ENCODE measurements around the gene RSAD1. TPM values are rescaled to one million over a fixed set of nuclear protein-coding genes. Genes with fewer than 3 reads are reported as not detected.

The RSAD1 gene
- total and polyA plus RNA-seq, 4 donors, result 10.8 to 22.7 (median 18.6) TPM

DNA sequence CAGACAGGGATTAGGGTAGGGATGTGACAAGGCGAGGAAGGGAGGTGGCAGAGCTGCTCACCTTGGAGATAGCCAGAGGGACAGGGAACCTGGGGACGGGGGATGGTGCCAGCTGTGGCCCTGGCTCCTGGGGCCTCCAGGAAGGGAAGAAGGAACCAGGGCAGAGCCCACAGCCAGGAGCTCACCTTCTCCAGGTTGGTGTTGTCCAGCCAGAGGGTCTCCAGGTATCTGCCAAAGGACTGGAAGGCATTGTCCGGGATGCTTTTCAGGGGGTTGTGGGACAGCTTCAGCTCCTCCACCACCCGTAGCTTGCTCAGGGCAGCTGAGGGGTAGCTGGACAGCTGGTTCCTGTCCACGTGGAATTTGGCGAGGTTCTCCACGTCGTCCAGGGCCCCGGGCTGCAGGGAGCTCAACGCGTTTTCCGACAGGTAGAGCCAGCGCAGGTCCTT lies 10.8 kb upstream of the RSAD1 start:
- Histone ChIP-seq H3K27ac (ENCODE audit: low read depth in 1 of 2, low read length in 2 of 2) (no peak overlapping the region), H3K36me3 (ENCODE audit: control insufficient read depth in 4 of 4, insufficient read depth in 3 of 4, low read depth in 1 of 4, low read length in 3 of 4) (peaks cover 0 to 11% (median 0%) of the 10 kb centered on the region in 4 donors), H3K9me3 (ENCODE audit: control insufficient read depth in 4 of 4, low read length in 3 of 4) (no peaks in the 10 kb centered on the region), H3K4me3 (ENCODE audit: low read depth in 1 of 3, low read length in 3 of 3) (no peak overlapping the region), H3K9ac (ENCODE audit: low read depth in 1 of 2, low read length in 2 of 2) (no peak overlapping the region), H3K27me3 (ENCODE audit: control insufficient read depth in 4 of 4, insufficient read depth in 4 of 4, low read length in 3 of 4) (no peaks in the 10 kb centered on the region), H3K4me1 (ENCODE audit: control insufficient read depth in 4 of 4, insufficient read depth in 4 of 4, low read length in 3 of 4) (peaks cover 25 to 81% (median 60%) of the 10 kb centered on the region in 4 donors)
- no peak for DNase-seq (ENCODE audit: low spot score)
- WGBS, result 73% methylated on average over 13 of the region's 13 CpGs
- TF ChIP-seq FOXA2 (IDR thresholded peaks at IDR 0.05) (no peak), EGR1 (IDR thresholded peaks at IDR 0.05; ENCODE audit: low read depth in 2 of 2) (no peak), RXRA (IDR thresholded peaks at IDR 0.05) (no peak), NR2F2 (IDR thresholded peaks at IDR 0.05) (no peak), YY1 (IDR thresholded peaks at IDR 0.05) (no peak), TAF1 (conservative IDR thresholded peaks at IDR 0.05) (no peak), FOXA1 (IDR thresholded peaks at IDR 0.05) (no peak), GABPA (IDR thresholded peaks at IDR 0.05 in 1 of 2, conservative IDR thresholded peaks at IDR 0.05 in 1 of 2) (no peak), RAD21 (IDR thresholded peaks at IDR 0.05) (no peak), JUND (IDR thresholded peaks at IDR 0.05) (no peak), HNF4A (conservative IDR thresholded peaks at IDR 0.05) (no peak), HNF4G (IDR thresholded peaks at IDR 0.05) (no peak), SP1 (IDR thresholded peaks at IDR 0.05) (no peak)
- TF ChIP-seq, protein P1, sequence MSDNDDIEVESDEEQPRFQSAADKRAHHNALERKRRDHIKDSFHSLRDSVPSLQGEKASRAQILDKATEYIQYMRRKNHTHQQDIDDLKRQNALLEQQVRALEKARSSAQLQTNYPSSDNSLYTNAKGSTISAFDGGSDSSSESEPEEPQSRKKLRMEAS (IDR thresholded peaks at IDR 0.05), result no peak
- TF ChIP-seq, protein P2, sequence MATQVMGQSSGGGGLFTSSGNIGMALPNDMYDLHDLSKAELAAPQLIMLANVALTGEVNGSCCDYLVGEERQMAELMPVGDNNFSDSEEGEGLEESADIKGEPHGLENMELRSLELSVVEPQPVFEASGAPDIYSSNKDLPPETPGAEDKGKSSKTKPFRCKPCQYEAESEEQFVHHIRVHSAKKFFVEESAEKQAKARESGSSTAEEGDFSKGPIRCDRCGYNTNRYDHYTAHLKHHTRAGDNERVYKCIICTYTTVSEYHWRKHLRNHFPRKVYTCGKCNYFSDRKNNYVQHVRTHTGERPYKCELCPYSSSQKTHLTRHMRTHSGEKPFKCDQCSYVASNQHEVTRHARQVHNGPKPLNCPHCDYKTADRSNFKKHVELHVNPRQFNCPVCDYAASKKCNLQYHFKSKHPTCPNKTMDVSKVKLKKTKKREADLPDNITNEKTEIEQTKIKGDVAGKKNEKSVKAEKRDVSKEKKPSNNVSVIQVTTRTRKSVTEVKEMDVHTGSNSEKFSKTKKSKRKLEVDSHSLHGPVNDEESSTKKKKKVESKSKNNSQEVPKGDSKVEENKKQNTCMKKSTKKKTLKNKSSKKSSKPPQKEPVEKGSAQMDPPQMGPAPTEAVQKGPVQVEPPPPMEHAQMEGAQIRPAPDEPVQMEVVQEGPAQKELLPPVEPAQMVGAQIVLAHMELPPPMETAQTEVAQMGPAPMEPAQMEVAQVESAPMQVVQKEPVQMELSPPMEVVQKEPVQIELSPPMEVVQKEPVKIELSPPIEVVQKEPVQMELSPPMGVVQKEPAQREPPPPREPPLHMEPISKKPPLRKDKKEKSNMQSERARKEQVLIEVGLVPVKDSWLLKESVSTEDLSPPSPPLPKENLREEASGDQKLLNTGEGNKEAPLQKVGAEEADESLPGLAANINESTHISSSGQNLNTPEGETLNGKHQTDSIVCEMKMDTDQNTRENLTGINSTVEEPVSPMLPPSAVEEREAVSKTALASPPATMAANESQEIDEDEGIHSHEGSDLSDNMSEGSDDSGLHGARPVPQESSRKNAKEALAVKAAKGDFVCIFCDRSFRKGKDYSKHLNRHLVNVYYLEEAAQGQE (IDR thresholded peaks at IDR 0.05), result no peak
- TF ChIP-seq, protein P3, sequence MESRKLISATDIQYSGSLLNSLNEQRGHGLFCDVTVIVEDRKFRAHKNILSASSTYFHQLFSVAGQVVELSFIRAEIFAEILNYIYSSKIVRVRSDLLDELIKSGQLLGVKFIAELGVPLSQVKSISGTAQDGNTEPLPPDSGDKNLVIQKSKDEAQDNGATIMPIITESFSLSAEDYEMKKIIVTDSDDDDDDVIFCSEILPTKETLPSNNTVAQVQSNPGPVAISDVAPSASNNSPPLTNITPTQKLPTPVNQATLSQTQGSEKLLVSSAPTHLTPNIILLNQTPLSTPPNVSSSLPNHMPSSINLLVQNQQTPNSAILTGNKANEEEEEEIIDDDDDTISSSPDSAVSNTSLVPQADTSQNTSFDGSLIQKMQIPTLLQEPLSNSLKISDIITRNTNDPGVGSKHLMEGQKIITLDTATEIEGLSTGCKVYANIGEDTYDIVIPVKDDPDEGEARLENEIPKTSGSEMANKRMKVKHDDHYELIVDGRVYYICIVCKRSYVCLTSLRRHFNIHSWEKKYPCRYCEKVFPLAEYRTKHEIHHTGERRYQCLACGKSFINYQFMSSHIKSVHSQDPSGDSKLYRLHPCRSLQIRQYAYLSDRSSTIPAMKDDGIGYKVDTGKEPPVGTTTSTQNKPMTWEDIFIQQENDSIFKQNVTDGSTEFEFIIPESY (IDR thresholded peaks at IDR 0.05), result no peak
- TF ChIP-seq, protein P4, sequence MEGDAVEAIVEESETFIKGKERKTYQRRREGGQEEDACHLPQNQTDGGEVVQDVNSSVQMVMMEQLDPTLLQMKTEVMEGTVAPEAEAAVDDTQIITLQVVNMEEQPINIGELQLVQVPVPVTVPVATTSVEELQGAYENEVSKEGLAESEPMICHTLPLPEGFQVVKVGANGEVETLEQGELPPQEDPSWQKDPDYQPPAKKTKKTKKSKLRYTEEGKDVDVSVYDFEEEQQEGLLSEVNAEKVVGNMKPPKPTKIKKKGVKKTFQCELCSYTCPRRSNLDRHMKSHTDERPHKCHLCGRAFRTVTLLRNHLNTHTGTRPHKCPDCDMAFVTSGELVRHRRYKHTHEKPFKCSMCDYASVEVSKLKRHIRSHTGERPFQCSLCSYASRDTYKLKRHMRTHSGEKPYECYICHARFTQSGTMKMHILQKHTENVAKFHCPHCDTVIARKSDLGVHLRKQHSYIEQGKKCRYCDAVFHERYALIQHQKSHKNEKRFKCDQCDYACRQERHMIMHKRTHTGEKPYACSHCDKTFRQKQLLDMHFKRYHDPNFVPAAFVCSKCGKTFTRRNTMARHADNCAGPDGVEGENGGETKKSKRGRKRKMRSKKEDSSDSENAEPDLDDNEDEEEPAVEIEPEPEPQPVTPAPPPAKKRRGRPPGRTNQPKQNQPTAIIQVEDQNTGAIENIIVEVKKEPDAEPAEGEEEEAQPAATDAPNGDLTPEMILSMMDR (IDR thresholded peaks at IDR 0.05; ENCODE audit: low read depth, low read length, missing input control), result no peak
- TF ChIP-seq, protein P5, sequence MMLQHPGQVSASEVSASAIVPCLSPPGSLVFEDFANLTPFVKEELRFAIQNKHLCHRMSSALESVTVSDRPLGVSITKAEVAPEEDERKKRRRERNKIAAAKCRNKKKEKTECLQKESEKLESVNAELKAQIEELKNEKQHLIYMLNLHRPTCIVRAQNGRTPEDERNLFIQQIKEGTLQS (IDR thresholded peaks at IDR 0.05), result no peak

Data from liver (tissue), 9 donors.